SHP77 (cell line): ENCODE results near the gene TMEM270.

Experiments
- DNase-seq, 2 experiments: peaks; one replicate each; lab custom pipeline; 2025; lab: John Stamatoyannopoulos, UW

Gene TMEM270

DNA sequence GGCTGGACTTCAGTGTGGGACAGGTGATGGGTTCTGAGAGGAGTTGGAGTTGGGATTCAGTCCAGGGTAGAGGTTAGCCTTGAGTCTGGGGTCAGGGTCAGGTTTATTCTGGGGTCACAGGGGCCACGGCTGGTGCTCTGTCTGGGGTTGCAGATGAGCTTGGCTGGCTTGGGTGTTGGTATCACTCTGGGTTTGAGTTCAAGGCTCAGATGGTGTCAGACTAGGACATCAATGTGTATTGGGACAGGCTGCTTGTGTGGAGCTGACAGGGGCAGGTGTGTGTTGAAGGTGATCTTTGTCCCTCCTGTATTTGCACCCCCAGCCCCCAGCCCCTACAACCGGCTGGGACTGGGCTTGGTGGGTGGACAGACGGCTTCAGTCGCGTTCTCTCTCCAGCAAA, 26.8 kb downstream of the TMEM270 start:
- no peak for DNase-seq

DNA sequence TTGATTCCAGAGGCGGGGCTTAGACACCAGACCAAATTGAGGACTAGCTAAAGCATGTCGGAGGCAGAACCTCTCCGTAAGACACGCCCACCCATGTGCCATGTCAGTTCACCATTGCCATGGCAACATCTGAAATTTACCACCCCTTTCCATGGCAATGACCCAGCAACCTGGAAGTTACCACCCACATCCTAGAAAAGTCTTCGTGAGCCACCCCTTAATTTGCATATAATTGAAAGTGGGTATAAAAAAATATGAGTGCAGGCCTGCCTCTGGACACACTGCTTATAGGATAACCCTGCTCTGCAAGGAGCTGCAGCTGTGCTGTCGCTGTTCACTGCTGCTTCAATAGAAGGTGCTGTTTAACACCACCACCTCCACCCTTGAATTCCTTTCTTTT, 28.0 kb downstream of the TMEM270 start:
- no peak for DNase-seq

DNA sequence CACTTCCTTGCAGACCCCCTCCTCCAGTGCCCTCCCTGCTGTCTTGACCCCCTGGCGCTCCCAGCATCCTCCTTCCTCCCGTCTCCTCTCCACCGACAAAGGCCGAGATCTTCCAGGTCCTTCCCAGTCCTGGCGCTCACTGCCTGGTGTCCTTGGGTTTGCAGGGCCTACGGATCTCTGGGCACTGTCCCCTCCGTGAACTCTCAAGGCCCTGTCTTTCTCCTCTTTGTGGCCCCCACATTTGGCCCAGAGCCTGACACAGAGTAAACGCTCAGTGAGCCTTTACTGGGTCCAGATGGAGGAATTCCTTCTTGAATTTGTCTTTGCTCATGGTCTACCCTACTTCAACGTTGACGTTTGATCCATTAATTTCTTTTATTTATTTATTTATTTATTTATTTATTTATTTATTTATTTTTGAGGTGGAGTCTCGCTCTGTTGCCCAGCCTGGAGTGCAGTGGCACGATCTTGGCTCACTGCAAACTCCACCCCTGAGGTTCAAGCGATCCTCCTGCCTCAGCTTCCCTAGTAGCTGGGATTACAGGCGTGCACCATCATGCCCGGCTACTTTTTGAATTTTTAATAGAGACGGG, 29.7 kb downstream of the TMEM270 start:
- no peak for DNase-seq

DNA sequence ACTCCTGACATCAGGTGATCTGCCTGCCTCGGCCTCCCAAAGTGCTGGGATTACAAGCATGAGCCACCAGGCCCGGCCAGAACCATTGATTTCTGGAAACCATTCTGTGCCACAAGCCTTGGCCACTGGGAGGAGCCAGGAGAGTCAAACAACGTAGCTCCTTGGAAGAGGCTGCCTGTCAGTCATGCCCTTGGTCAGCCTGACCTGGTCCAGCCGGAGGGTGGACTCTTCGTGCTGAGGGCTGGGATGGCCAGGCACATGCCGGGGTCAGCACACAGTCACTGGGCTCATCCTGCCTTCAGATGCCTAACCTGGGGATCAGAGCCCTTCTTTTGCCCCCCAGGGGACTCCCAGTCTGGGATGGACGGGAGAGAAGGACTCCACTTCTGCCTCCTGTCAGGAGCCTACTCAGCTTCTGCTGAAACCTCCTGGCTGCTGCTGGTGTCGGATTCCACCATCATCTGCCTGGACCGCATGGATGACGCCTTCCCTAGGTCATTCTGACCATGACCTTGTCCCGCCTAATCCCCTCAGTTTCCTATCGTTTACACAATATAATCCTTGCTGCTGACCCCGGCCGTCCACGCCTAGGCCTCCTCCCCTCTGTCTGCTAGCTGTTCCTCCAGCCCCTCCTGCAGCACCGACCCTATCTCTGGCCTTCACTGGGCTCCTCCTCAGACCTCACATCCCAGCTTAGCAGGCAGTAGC, 30.4 kb downstream of the TMEM270 start:
- no peak for DNase-seq

DNA sequence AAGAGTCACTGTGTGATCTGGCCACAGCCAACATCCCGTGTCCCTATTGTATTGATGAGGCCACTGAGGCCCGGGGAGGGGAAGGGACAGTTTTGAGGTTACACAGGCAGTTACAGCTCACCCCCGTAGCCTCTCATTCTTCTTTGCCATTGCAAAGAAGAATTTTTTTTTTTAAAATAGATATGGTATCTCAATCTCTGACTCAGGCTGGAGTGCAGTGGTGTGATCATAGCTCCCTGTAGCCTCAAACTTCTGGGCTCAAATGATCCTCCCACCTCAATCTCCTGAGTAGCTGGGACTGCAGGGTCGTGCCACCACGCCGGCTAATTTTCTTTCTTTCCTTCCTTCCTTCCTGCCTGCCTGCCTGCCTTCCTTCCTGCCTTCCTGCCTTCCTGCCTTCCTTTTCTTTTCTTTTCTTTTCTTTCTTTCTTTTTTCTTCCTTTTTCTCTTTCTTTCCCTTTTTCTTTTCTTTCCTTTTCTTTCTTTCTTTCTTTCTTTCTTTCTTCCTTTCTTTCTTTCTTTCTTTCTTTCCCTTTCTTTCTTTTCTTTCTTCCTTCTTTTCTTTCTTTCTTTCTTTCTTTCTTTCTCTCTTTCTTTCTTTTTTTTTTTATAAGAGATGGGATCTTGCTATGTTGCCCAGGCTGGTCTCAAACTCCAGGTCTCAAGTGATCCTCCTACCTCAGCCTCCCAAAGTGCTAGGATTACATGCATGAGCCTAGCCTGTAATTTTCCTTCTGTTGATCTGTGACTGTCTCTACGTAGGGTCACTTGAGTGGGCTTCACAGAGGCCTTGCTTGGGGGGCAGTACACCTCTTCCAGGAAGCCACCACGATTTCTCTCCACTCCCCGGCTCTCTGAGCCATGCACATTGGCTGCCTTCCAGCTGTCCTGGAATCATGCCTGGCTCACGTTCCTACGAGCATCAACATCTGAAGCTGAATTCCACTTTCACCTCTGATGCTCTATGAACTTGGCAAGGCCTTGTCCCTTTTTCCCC, 31.3 kb downstream of the TMEM270 start:
- DNase-seq: no peak

DNA sequence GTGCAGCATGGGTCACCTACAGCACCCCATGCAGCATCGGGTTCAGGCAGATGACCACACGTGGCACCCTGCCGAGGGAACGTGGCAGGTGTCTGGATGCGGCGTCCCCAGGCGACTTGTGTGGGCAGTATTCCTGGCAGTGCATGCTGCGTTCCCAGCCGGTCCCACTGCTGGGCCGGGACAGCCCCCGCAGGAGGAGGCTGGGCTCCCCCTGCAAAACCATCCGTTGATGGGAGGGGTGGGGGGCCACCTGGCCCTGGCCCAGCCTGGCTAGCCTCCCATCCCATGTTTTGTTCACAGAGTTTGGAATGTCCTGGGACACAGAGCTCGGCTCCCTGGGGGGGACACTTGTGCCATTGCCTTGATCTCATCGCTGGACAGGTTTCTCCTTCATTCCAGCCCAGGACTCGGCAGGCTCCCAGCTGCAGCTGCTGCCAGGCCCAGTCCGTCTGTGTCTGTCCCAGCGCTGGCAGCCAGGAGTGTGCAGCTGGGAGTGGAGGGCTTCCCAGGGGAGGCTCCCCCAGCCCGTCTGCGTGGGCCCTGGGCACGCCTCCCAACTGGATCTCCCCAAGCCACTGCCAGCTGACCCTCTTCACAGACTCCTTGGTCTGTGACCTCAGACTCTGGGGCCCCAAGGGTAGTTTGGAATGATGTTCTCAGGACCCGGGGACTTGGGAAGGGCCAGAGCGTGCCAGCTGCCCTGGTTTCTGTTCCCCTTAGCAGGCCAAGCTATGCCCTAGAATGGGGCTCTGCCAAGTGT, 32.6 kb downstream of the TMEM270 start:
- DNase-seq: no peak

DNA sequence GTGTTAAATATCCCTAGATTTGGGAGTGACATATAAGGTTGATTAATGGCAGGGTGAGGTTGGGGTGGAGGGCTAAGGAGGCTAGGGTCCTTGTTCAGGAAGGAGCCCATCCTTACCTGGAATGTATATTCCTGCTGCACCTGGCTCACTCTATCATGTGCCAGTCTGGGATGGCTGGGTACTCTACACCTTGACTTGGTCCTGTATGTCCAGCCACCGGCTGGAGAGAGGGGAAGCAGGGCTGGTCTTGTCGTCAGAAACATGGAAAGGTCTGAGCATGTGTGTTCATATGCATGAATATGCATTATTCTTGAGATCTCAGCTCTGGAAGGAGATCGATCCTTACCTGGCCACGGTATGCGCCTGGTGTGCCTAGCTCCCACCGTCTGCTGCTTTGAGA, 33.2 kb downstream of the TMEM270 start:
- no peak for DNase-seq

DNA sequence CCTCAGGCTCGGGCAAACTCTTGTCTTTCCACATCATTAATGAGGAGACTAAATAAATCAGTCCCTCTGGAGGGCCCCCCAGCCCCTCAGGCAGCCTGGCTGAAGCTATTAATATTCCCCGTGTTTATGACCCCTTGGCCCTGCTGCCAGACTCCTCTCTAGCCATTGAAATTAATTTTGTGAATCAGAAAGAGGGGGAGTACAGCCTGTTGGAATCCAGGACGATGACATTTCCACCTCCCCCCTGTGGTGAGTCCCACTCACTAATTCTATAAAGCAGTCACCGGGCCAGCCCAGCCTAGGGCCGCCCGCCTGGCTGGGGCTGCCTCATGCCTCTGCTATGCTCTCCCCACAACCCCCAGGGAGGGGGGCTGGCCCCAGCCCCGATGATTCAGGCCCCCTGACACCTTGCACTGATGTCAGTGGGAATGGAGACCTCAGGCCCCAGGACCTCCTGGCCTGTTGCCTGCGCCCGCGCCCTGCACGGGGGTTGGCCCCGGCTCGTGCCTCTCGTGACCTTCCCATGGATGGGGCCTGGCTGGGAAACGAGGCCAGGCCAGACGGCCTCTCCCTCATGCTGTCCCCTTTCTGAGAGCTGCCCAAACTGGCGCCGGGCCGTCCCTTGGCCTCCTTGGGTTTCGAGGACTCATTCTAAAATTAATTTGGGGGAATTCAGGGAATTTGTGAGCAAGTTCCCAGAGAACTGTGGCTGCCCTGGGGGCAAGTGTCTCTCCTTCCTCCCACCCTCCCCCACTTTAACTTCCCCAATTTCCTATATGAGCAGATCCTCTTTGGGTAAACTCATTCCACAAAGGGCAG, 34.0 kb downstream of the TMEM270 start:
- DNase-seq: no peak

DNA sequence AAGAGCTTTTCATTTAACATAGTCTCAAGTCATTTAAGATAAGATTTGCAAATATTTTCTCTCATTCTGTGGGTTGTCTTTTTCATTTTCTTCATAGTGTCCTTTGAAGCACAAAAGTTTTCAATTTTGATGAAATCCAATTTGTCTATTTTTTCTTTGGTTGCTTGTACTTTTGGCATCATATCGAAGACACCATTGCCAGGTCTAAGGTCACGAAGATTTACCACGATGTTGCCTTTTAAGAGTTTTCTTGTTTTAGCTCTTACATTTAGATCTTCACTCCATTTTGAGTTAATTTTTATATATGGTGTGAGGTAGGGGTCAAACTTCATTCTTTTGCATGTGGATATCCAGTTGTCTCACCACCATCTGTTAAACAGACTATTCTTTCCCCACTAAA, 34.7 kb downstream of the TMEM270 start:
- no peak for DNase-seq

DNA sequence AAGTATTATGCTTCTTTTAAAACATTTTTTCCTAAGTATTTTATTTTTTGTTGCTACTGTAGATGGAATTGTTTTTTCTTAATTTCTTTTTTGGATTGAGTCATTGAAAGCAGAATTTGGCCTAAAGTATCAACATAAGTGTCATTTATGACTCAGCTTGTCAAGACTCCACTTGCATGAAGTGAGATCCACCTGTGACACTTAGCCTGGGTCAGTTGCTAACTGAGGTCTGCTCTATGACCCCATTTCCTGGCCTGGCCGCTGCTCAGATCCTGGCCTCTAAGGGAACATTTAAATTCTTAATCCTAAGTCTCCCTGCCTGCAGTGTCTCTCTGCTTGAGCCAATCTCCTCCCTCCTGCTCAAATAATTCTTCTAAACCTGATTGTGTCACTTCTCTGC, 35.5 kb downstream of the TMEM270 start:
- no peak for DNase-seq

DNA sequence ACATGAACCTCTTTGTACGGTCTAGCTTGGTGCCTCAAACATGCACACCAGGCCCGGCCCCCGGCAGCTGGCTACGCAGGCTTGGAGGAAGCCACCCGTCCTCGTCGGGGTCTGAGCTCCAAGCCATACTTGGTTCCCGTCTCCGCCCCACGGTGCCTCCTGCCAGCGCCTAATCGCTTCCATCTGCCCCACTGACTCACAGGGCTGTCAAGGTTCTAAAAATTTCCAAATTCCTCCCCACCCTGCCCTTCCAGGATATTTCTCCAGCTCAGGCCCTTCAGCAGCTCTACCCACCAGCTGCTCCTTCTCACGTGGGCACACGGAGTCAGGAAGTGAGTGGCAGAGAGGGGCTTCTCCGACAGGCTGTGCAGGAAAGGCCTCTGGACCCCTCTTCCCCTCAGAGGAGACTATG, 38.8 kb downstream of the TMEM270 start:
- DNase-seq: no peak

DNA sequence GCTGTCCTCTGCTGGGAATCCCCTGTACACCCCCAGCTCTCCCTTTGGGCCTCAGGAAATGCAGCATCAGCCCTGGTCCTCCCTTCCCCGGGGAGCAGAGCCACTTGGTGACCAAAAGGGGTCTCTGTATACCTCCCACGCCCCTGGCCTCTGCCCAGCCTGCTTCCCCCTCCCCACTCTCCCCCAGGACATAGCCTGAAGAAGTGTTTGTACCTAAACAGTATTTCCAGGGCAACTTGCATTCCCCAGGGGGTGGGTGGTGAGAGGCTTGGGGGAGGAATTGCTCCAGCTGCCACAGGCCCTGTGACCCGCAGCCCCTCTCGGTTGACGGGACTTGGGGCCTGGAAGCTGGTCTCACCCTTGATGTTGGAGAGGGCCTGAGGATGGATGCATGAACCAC, 39.3 kb downstream of the TMEM270 start:
- no peak for DNase-seq

DNA sequence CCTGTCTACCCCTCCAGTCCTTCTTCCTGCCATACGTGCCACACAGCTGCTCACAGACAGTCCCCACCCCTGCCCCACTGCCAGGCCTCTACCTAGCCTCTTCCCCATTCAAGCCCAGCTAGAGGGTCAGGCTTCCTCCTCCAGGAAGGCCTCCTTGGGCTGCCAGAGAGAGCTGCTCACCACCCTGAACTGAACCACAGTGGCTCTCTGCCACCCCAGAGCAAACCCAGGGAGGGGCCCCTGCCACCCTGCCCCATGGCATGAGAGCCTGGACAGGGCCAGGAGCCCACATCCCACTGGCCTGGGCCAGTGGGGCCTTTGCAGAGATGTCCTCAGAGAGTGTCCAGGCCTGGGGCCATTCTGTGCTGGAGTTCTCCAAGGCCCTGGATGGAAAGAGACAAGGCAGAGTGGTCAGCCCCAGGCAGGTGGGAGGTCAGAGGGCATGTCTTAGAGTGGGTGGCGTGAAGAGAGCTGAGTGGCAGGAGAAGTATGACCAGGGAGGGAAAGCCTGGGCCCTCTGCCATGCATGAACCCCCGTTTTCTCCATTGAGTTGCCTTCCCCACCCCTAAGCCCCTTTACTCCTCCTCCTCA, 40.4 kb downstream of the TMEM270 start:
- no peak for DNase-seq

DNA sequence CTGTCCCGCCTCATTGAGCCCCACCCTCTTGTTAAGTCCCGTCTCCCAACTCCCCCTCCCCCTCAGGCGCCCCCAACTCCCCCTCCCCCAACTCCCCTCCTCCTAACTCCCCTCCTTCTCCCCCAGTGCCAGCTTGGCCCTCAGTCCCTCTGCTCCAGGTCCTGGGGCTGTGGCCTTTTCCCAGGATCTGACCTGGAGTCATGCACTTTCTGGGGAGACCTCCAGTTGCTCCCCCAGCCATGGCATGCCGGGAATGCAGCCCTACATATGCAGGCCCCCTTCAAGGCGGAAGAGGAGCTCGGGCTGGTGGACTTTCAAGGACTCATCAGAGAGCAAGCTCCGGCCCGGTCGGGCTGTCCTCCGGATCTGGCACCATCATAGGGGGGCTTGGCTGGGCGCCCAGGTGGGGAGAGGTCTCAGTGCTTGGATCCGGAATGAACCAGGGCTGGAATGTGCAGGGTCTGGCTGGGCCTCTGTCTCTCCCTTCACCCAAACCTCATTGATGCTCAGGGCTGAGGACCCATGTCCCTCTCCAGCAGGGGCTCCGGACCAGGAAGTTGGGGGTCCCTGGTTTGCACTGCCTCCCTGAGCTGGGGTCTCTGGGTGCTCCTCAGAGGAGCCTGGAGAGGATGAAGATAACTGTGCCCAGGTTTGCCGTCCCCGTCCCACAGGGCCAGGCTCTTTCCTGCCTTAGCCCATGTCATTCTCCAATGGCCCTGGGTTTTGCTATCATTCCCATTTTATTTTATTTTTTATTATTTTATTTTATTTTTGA, 41.1 kb downstream of the TMEM270 start:
- no peak for DNase-seq

DNA sequence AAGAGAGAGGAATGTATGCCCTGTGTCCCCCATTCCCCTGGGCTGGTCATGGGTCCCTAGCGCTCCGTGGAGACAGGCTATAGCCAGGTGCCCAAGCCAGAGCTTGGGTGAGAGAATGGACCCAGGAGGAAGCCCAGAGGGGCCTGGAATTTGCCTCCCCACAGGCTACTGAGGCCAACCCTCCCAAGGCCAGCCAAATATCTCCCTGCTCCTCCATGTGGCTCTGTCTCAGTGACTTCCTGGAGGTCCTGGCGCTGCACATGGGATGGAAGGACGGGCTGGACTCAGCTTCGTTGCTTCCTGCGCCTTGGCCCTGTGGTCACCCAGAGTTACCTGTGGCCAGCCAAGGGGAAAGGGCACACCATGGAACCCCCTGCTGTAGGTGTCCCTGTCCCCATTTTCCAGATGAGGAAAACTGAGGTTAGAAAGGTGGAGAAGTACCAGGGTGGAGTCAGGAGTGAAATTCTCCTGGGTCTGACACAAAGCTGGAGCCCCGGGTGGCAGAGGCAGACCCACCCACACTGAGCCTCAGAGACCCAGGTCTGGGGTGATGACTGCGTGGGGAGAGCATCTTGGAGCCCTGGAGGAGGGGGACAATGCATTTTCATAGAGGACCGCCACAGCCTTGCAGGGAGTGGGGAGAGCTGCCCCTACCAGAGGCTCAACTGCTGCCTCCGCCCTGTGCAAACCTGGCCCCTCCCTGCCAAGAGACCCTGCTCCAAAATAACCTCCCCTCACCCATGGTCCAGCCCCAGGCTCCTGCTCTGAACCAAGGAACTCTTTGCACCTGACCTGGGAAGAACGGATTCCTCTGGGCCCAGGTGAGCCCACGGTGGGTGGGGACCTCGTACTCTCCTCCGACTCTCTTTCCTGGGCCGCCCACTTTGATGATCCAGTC, 42.6 kb downstream of the TMEM270 start:
- no peak for DNase-seq

DNA sequence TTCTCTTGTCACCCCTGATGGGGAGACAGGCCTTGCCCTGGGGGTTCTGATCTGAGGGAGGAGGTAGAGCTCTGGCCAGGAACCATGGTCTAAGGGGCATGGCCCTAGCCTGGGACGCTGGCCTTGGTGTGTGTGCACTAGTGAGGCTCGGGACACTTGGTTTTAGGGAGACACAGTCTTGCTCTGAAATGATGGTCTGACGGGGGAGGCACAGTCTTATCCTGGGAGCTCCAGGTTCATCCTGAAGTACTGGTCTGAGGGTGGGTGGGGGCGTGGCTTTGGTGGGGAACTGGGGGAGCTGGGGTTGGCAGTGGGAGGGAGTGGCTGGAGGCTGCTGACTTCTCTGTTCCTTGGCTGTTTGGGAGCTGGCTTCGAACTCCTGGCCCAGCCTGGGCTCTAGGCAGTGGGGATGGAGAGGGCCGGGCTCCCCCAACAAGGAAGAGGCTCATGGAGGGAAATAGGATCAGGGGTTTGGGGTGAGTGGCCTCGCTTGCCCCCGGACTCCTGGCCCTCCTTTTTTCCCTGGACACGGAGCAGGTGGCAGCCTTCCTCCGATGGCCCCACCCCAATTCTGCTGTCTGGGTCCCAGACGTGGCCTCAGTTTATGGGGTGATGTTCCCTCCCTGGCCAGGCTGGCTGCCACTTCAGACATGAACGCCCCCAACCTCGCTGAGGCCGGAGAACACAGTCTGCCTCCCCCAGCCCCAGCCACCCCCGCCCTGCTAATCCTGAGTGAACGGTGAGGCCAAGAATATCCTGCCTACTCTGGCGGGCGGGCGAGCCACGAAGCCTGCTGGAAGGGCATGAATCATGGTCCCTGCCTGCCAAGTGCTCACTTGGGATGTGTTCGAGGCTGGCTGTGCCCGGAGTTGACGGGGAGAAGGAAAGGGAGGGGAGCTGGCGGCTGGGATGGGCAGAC, 43.5 kb downstream of the TMEM270 start:
- DNase-seq: no peak

DNA sequence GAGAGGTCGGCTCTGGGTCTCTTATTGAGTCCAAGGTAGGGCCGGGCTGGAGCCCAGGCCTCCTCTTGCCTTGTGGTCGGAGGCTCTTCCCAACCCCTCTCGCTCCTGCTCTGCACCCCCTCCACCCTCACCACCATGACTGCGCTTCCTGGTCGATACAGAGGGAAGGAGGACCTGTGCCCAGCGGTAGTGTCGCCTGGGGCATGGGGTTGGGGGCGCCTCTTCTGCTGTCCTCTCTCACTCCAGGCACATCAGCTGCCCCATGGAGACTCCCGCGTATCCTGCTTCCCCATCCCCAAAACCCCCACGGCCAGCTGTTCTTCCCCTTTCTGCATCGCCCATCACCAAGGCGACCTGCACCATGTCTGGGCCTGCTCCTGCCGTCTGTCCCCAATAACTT, 44.4 kb downstream of the TMEM270 start:
- no peak for DNase-seq

DNA sequence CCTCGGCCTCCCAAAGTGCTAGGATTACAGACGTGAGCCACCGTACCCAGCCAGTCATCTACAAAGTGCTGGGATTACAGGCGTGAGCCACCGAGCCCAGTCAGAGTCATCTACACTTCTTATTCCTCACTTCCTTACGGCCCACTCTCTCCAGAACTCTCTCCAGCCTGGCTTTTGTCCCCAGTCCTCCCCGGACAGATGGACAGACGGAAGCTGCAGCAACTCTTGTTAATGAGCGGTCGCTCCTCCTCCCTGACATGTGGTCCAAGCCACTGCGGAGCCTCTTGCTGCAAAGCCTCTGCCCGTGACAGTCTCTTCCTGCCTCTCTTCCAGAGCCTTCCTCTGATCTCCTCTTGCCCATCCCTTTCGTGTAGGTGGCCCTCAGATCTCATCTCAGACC, 45.9 kb downstream of the TMEM270 start:
- no peak for DNase-seq
